Measurements from ENCODE around the gene ABHD12B.
"Not testable (repeated sequence)": the region's sequence is repeated elsewhere in the genome, so short reads cannot be mapped to it uniquely, and the experiment has no call there.

Gene ABHD12B

DNA sequence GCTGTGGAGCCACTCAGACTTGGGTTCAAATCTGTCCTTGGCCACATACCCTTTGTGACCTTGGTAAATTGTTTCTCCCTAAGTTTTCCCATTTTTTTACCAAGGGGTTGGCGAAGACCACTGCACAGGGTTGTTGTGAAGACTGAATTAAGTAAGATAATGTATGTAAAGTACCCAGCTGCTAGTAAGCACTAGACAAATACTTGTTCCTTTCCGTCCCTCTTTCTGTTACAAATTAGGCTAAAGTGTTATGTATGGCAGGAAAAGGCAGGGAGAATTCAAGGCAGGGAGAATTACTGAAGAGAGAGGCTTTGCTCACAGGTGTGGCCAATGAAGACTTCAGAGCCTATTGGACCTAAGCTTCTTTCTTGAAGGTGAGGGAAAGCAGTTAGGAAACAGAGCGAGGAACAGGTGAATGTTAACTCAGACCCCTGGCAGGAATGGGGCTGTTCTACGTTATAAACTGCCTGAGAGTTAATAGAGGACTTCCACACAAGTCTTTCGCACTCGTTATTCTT, 25.9 kb downstream of the ABHD12B start:
- DNase-seq: no peak

DNA sequence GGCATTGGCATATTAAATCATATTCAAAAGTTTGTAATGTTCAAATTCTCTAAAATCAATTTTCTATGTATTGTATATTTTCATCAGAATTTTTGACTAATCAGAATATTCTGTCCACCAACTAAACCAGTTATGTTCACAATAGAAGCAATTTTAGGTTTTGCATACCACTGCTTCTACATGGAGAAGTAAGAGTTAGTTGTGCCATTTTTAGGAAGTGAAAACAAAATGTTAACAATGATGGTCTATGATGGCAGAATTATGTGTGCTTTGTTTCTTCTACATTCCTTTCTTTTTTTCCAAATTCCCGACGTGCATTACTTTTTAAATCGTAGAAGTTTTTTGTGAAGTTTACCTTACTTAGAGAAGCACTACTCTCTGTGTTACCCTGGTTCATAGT, 29.5 kb downstream of the ABHD12B start:
- no peak for DNase-seq

DNA sequence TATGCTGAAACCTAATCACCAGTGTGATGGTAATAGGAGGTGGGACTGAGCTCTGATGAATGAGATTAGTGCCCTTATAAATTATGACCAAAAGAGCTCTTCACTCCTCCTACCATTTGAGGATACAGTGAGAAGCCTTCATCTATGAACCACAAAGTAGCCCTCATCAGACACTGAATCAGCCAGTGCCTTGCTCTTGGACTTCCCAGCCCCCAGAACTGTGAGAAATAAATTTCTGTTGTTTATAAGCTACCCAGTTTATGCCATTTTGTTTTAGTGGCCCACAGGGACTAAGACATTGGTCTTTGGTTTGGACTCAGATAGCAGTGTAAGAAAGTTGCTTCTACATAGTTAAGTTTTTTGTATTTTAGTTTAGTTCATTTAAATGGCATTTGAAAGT, 32.9 kb downstream of the ABHD12B start:
- DNase-seq: no peak

DNA sequence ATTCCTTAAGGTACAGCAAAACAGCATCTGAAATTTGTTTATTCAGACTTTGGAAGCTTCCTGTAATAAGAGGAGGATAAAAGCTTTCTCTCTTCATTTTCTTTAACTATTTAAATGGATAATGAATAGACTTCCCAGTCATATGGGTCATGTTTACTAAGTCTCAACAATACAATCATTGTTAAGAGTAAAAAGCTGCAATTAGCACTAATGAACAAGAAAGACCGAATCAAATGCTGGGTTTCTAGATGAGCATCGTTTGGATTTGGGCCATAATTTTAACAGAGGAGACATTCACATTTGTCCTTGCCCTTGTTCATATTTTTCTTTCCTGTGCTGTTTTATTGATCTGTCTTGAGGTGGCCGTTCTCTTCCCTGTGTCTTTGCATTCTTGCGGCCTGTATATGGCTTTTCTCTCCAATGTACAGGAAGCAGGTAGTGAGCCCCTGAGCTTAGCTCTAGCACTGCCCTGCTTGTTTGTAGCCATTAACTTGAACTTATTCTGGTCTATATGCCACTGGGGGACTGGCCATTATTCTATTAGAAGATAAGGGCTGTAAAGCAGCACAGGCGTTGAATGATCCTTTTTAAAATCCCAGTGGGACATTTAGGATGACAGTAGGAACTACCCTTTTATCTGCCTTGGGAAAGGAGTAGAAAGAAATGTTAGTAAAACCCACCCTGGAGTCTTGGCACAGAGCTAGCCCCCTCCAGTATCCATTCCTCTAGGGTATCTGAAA, 34.6 kb downstream of the ABHD12B start:
- no peak for DNase-seq

DNA sequence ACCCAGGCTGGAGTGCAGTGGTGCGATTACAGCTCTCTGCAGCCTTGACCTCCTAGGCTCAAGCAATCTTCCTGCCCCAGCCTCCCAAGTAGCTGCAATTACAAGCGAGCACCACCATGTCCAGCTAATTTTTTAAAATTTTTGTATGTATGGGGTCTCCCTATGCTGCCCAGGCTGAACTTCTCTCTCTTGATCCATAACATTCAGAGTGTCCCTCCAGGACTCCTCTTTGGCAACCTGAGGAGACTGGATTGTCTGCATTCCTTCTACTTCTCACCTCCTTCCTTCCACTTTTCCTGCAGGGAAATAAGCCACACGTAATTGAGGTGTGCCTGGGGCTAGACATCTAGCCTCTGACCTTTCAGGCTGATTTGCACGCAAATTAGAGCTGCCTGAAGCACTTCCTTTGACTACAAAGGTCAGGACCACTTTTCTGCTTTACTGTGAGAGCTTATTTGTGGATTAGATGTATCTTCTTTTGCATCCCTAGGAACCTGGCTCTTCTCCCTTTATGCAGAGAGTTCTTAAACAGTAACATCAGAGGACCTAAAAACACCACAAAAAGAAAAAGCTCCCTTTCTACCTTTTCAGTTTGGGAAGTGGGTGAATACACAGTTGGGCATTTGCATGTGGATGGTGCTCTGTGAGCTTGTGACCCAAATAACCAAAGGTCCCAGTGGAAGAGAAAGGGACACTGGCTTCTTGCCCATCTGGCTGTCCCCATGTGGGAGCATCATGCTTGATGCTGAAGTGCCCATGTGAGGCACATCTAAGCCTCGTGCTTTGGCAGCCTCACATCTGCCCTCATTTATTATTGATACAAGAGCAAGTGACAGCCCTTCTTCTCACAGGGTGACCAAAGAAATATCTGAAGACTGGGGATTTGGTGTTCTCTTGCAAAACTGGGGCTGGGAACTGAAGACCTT, 38.9 kb downstream of the ABHD12B start:
- no peak for DNase-seq

DNA sequence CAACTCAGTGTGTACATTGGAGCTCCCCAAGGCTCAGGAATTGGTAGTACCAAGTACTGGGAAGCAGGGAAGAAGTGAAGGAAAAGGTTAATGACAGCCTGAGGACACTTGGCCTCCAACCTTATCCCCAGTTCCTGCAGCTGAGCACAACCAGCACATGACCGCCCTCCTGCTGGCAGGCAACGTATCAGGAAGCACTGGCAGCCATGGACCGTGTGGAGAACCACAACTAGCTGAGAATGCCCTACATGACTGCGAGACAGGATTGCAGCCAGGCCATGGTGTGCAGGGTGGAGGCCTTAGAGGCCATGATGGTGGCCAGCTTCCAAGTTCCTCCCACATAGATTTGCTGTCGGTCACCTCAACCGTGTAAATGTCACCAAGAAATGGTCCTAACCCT, 45.6 kb downstream of the ABHD12B start:
- no peak for DNase-seq

DNA sequence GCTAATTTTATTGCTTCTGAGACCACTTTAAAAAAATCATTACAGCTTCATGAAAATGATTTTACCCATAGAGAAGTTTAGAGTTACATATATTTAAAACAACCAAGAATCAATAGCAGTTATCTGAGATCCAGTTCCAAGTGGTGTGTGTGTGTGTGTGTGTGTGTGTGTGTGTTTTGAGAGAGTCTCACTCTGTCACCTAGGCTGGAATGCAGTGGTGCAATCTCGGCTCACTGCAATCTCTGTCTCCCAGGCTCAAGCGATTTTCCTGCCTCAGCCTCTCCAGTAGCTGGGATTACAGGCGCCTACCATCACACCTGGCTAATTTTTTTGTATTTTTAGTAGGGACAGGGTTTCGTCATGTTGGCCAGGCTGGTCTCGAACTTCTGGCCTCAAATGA, 47.7 kb downstream of the ABHD12B start:
- not testable (repeated sequence) for DNase-seq

DNA sequence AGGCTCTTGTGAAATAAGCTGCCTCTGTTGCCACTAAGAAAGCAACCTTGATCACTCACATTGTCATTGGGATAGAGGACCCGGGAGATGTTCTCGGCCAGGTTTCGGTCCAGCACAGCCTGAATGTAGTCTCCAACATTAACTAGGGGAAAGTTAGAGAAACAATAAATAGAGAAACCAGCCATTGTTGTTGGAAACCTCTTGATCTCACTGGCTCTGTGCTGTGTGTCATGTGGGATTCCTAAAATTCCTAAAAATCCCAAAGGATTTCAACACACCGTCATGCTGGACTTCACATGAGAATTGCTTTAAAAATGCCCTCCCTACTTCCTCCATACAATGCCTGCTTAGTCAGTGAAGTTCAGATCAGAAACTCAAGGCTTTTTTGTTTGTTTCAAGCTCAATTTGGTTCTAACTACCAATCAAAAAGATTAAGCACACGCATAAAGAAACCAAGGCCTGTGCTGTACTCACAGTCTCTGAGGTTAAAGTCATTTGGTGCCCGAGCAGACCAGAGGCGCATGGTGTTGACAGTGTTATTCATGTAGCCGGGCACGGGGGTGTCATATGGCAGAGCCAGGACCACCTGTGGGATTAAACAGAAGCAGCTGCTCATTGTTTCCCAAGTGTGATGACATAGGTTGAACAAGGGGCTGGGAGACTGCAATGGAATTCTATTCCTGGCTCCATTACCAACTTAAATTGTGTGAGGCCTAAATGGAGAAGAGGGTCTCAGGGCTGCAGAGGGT, 48.8 kb downstream of the ABHD12B start:
- DNase-seq: no peak

DNA sequence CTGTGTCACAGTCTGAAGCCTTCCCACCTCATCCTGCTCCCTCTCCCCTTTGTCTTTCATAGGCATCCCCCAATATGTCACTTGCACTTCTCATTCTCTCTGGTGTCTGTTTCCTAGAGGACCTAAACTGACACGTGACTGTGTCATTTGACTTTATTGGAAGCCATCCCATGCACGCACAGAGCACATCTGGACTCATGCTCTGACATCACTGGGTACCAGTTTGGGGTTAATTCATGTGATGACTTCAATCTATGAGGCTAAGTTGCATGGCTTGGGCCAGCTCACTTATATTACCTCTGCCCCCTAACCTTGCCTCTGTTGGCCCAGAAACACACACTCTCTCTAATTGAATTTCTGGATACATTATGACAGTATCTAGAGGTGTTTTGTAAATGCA, 51.0 kb downstream of the ABHD12B start:
- no peak for DNase-seq

DNA sequence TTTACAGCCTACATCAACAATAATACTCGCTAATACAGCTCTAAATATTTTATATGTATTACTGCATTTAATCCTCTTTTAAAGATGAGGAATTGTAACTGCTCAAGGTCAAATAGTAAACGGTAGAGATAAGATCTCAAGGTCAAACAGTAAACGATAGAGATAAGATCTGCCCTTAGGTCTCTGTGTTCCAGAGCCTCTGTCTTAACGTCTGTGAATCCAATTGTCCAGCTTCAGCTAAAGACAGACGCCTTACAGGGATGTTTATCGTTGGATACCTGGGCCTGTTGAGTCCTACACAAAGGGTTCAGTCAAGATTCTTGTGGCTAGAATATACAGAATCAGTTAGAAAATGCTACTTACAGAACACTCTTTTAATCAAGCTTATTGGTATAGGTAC, 52.4 kb downstream of the ABHD12B start:
- DNase-seq: no peak

DNA sequence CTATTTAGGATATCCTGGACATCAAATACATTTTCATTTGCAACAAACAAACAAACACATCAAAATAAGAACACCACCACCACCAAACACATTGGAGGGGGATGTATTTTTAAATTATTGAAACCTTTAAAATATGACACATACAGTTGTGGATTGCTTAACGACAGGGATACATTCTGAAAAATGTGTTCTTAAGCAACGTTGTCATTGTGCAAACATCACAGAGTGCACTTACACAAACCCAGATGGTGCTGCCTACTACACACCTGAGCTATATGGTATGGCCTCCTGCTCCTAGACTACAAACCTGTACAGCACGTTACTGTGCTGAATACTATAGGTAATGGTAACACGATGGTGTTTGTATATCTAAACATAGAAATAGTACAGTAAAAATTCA, 53.0 kb downstream of the ABHD12B start:
- no peak for DNase-seq

DNA sequence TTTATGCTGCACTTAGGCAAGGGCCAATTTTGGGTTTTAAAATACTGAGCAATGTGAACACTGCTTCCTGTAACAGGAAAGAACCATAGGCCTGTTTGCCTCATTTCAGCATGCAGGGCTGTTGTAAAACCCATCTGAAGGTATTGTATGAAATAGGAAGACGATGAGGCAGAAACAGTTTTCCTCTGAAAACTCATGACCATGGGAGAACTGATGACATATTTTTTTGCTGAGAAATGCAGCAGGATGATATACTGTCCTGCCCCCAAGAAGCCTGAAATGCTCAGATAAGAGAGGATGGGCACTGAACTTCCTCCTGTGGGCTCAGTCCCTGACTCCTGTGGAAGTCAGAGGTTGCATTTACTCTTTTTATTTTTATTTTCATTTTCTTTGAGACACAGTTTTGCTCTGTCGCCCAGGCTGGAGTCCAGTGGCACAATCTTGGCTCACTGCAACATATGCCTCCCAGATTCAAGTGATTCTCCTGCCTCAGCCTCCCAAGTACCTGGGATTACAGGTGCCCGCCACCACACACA, 55.1 kb downstream of the ABHD12B start:
- DNase-seq: no peak

DNA sequence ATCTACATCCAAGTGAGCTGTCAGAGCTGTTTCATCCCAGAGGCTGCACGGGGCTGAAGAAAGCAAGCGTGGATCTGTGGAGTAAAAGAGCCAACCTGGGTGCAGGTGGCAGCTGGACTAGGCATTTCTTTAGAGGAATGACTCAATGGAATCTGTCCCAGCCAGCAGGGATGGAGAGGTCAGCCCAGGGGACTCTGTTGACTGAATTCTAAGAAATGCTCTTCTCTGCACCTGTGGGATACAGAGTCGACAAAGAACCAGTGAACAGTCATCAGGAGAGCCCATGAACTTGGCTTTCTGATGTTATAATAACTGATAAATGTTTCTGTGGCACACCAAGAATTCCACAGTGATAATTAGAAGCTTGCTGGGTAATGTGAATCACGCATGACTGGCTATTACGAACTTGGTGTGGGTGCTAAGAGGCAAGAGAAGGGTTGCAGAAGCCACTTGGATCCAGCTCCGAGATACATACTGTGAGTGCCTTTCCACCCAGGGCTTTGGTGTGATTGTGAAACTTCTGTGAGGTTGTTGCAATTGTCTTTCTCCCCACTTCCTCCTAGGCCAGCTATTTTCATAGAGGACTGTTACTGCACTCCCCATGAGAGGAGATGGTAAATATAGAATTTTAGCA, 56.3 kb downstream of the ABHD12B start:
- no peak for DNase-seq

DNA sequence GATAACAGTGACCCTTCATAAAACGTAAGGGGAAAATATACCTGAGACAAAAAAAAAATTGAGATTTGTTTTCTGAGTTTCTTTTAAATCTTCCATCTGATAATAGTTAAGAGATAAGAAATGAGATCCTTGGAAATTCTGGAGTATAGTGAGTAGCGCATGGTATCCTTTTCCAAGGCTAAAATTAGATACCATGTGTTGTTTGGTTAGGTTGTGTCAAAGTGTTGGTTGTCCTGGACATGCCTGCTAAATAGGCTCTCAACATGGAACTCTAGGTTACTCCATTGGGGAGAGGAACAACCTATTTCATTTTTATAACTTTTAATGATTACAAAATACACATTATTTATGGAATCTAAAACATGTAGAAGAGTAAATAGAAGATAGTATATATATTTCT, 57.7 kb downstream of the ABHD12B start:
- no peak for DNase-seq

DNA sequence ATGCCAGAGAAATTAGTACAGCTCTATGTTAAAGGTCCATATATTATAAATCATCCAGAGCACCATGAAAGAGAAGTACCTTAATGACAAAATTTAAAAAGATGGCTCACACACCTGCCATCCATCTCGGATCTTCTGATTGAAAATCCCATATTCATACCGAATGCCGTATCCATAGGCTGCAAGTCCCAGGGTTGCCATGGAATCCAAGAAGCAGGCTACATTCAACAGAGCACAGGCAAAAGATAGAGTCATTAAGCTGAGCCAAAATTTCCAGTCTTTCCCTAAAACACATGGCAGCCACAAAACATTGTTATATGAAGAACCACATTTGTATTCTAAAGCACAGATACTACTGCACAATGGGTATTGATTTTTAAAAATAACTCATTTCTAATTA, 59.7 kb downstream of the ABHD12B start:
- DNase-seq: no peak

DNA sequence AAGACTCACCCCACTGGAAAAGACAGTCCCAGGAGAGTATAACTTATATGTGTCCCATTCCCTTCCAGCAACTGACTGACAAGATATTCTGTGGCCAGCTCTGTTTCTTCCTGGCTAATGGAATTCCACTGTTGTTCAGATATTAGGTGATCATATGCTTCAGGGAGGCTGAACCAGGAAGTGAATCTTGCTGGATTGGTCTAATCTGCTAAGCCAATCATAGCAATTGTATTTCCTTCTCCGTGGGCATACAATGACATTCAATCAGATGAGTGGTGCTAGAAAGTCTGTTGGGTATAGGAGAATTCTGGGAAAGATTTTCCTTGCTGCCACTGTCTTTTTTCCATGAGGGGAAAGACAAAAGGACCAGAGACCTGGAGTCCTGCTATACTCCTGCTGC, 60.3 kb downstream of the ABHD12B start:
- no peak for DNase-seq

DNA sequence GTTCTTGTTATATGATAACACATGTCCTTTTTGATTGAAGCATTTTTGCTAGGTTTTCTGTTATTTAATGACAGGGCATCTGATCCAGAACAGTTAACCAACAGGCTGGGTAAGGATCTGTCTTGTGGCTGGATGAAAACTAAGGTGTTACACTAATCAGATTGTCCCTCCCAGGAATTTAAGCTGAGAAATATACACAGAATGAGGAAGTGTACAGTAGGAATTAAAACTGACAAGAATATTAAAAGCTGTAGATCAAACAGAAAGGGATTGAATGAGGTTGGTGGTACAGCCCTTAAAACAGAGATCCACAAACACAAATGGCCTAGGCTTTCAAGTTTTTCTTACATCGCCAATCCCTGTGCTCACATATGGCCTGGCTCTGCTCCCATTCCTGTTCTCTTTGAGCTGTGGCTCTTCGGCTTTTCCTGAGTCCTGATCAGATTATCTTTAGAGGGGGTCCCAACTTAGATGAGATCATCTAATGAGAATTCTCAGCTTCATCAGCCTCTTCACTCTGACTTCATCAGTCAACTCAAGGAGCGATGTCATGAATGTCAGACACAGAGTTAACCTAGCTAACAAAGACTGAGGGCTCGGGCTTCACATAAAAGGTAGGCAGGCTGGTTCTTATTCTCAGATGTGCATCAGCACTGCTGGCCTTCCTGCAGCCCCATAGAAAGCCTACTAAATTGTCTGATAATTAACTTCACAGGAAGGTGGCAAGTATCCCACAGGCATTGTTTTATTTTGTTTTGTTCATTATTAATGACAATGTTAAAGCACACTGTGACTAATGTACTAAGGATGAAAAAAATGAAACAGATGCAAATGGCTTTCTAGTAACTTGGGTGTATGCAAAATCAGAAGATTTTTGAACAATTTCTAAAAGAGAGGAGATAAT, 61.0 kb downstream of the ABHD12B start:
- DNase-seq: no peak

DNA sequence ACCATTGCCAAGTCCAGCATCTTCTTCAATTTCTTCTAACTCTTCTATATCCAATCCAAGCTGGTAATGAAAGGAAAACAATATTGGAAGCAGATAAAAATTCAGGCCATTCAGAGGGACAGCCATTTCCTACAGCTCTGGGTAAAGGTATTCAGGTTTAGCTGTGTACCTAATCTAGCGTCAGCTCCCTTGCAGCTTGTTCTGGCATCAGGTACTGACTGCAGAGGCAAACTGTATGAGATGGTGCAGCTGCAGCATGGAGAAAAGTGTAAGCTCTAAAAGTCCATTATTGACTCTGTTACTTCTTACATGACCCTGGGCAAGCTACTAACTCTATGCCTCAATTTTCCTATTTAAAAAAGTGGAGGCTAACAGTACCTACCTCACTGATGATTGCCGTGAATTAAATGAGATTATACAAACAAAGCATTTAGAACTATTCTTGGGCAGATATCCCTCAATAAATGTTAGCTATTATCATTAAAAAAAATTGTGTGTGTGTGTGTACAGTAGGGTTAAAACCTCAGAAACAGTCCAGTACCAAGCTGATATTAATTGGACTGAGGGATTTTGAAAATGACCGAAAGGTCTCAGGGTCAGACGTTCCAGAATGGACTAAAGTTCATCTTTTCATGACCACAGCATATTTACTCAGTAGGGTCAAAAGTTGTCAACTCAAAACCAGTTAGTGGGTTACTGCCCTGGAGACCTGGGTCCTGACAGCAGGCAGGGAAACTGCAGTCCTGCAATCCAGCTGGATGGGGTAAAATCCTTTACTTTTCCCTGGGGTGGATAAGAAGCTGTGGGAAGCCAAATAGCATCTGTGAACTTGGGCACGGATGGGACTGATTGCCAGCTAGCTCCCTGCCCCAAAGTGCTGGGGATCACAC, 63.5 kb downstream of the ABHD12B start:
- DNase-seq: no peak

DNA sequence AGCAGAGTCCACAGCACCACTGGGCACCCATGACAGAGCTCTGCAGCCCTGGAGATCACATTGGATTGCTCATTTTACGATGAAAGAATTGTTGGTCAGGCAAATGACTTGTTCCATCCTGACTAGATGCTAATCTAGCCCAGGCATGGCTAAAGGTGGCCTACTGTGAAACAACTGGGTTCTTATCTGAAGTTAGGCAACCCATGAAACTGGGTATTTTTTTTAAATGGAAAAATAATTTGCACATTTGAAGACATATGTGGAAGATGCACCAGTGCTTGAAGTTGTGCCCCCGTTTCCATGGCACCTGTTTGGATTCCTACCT, 64.1 kb downstream of the ABHD12B start:
- DNase-seq: no peak

DNA sequence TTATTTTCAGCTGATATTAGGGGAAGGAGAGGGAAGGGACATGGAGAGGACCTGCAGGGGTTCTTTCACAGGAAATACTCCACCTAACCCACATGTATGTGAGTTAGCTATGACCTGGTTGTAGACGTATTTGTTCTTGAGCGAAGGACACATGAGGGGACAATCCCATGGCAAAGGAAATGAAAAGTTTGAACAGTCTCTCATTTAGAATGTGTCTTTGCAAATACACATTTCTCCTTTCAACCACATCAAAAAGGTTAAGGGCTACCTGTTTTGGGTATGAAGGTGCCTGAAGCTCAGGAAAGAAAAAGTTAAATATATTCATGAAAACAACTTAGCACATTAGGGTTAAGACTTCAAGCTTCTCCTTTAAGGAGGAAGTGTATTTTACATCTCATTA, 65.0 kb downstream of the ABHD12B start:
- no peak for DNase-seq

DNA sequence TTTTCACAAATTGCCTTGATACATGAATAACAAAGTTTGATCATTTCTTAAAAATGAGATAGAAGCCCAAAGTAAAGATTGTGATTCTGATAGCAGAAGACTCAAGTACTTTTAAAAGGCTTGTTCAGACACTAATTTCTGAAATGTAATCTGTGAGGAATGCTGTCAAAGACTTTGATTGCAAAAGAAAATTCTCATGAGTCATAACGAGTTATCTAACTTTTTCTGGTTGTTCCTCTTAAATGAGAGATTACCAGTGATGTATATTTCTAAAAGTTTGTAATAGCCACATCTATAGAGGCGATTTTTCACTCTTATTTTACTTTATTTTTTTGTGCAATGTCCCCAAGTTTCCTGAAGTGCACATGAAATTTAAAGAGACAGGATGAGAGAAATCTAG, 65.5 kb downstream of the ABHD12B start:
- DNase-seq: no peak
